HCT116 (cell line): ENCODE data around the gene SNED1. TPM values are rescaled to one million over a fixed set of nuclear protein-coding genes. Genes with fewer than 3 reads are reported as not detected.

ENCODE experiments used
- ATAC-seq: fragments of 200-7000 bp; cut with Tn5 transposase; 2 replicates; pipeline ENCODE4 v1.9.1; 2020; ENCODE audit warnings: mild to moderate bottlenecking, moderate library complexity
- BruUV-seq: library from RNA; stranded (reverse); fragments of 400-500 nt; replicated peaks from 2 replicates; lab custom pipeline; 2021; lab: Mats Ljungman, UMichigan
- CTCF ChIA-PET: fragments of 300-600 bp; sonication (Branson Sonifier 250); formaldehyde crosslinking; loops from one replicate; lab custom pipeline; 2021; ENCODE audit warnings: antibody characterized with exemption; lab: Charles Lee
- POLR2A ChIA-PET: fragments of 300-600, 350-600 bp; sonication (Branson Sonifier 250); formaldehyde crosslinking; loops from one replicate; lab custom pipeline; 2021; ENCODE audit warnings: antibody characterized with exemption; lab: Charles Lee
- RAD21 ChIA-PET, 2 experiments: fragments of 300-600 bp; sonication (Branson Sonifier 250); formaldehyde crosslinking; loops; one replicate each; lab custom pipeline; 2023; ENCODE audit warnings: low total read pairs in 2 of 2; ENCODE audit not compliant: uncharacterized antibody in 2 of 2, unreplicated experiment in 2 of 2, low non-redundant PET in 1 of 2; lab: Charles Lee
- DNase-seq: peaks from one replicate; pipeline ENCODE4 v3.0.0-alpha.2; 2010; ENCODE audit warnings: low read depth, low spot score
- H2AFZ ChIP-seq: fragments of 200-600 bp; shearing (Covaris generic), sonication (generic); 2 replicates; pipeline ENCODE4 v1.6.1; 2017; ENCODE audit warnings: low read depth, mixed run types, mixed read lengths, antibody characterized with exemption, low read length; ENCODE audit not compliant: poor library complexity, severe bottlenecking
- H3K27ac ChIP-seq: 2 replicates; pipeline ENCODE4 v1.5.1; 2012; ENCODE audit warnings: low read depth, low read length
- H3K27me3 ChIP-seq: fragments of 200-600 bp; sonication (generic); 2 replicates; pipeline ENCODE4 v1.6.1; 2016; ENCODE audit warnings: mixed run types, low read length, mixed read lengths; ENCODE audit not compliant: insufficient read depth
- H3K36me3 ChIP-seq, 2 experiments: fragments of 200-500 bp in 1 of 2; fragments of 200-600 bp in 1 of 2; sonication (Bioruptor generic) in 1 of 2; sonication (generic) in 1 of 2; 2 replicates each; pipeline versions ENCODE4 v1.5.1 to v1.6.1; 2014 to 2016; ENCODE audit warnings: low read length in 2 of 2, inconsistent platforms in 1 of 2, mixed read lengths in 1 of 2, mixed run types in 1 of 2; ENCODE audit not compliant: insufficient read depth in 2 of 2, control insufficient read depth in 1 of 2
- H3K4me1 ChIP-seq, 2 experiments: fragments of 200-600 bp in 1 of 2; sonication (generic) in 1 of 2; 2 replicates each; pipeline versions ENCODE4 v1.5.1 to v1.6.1; 2012 to 2017; ENCODE audit warnings: low read length in 2 of 2, inconsistent platforms in 1 of 2, mild to moderate bottlenecking in 1 of 2, mixed read lengths in 1 of 2, mixed run types in 1 of 2, moderate library complexity in 1 of 2; ENCODE audit not compliant: insufficient read depth in 2 of 2, control insufficient read depth in 1 of 2
- H3K4me2 ChIP-seq: fragments of 200-600 bp; sonication (generic); 2 replicates; pipeline ENCODE4 v1.6.1; 2017; ENCODE audit warnings: mixed run types, low read length, mixed read lengths
- H3K4me3 ChIP-seq, 2 experiments: fragments of 200-600 bp in 1 of 2; sonication (generic) in 1 of 2; replicated peaks in 1 of 2; 2 replicates each; pipeline ENCODE4 v1.5.1; 2011 to 2016; ENCODE audit warnings: low read length in 2 of 2, control low read depth in 1 of 2, low read depth in 1 of 2, mild to moderate bottlenecking in 1 of 2, mixed read lengths in 1 of 2, mixed run types in 1 of 2
- H3K79me2 ChIP-seq: fragments of 200-600 bp; sonication (generic); 2 replicates; pipeline ENCODE4 v1.6.1; 2017; ENCODE audit warnings: mild to moderate bottlenecking, mixed run types, low read length, moderate library complexity, mixed read lengths; ENCODE audit not compliant: insufficient read depth
- H3K9ac ChIP-seq: fragments of 200-600 bp; sonication (generic); 2 replicates; pipeline ENCODE4 v1.6.1; 2016; ENCODE audit warnings: low read length, mixed read lengths
- H3K9me2 ChIP-seq: fragments of 200-600 bp; sonication (generic), shearing (Covaris generic); 2 replicates; pipeline ENCODE4 v1.6.1; 2017; ENCODE audit warnings: mixed run types, mild to moderate bottlenecking, moderate library complexity; ENCODE audit not compliant: insufficient read depth
- H3K9me3 ChIP-seq, 2 experiments: fragments of 200-500 bp in 1 of 2; fragments of 200-600 bp in 1 of 2; sonication (Bioruptor generic) in 1 of 2; sonication (generic) in 1 of 2; 2 replicates each; pipeline ENCODE4 v1.6.1; 2014 to 2017; ENCODE audit warnings: low read length in 2 of 2, mixed read lengths in 2 of 2, inconsistent platforms in 1 of 2, low read depth in 1 of 2, mild to moderate bottlenecking in 1 of 2, mixed run types in 1 of 2, moderate library complexity in 1 of 2; ENCODE audit not compliant: control insufficient read depth in 1 of 2, insufficient read depth in 1 of 2
- H4K20me1 ChIP-seq: fragments of 200-600 bp; sonication (generic), shearing (Covaris generic); 2 replicates; pipeline ENCODE4 v1.6.1; 2017; ENCODE audit warnings: mixed run types, mild to moderate bottlenecking, moderate library complexity; ENCODE audit not compliant: insufficient read depth
- ELF1 ChIP-seq: IDR thresholded peaks from 2 replicates; pipeline ENCODE4 v1.6.1; 2012; ENCODE audit warnings: low read depth, borderline replicate concordance
- EZH2 ChIP-seq: fragments of 200-600 bp; sonication (generic); IDR thresholded peaks from 2 replicates; pipeline ENCODE4 v1.6.1; 2017; ENCODE audit warnings: antibody characterized with exemption, mixed run types
- FOSL1 ChIP-seq: IDR thresholded peaks from 2 replicates; pipeline ENCODE4 v1.6.1; 2012; ENCODE audit warnings: low read depth
- POLR2AphosphoS5 ChIP-seq: IDR thresholded peaks from 2 replicates; pipeline ENCODE4 v1.6.1; 2011; ENCODE audit warnings: mild to moderate bottlenecking, low read depth, low read length, moderate library complexity
- RAD21 ChIP-seq: IDR thresholded peaks from 2 replicates; pipeline ENCODE4 v1.6.1; 2012; ENCODE audit warnings: low read depth, mild to moderate bottlenecking
- SRF ChIP-seq: IDR thresholded peaks from 2 replicates; pipeline ENCODE4 v1.6.1; 2012; ENCODE audit warnings: low read depth
- intact Hi-C: fragments of 100-400 bp; cut with micrococcal nuclease; formaldehyde crosslinking; loops from 2 replicates; pipeline ENCODE4 v1.10.0; 2022
- total RNA-seq: library from RNA; stranded (reverse); gene quantifications from one replicate; pipeline ENCODE4 v1.2.1, GENCODE V29; 2021; ENCODE audit not compliant: unreplicated experiment
- TF ChIP-seq, protein P1 (sequence below): IDR thresholded peaks from 2 replicates; pipeline ENCODE4 v1.6.1; 2012
- TF ChIP-seq, protein P2 (sequence below): IDR thresholded peaks from 2 replicates; pipeline ENCODE4 v1.6.1; 2012

The SNED1 gene
- total RNA-seq, 1 experiment from 2014 or later: 9.6 TPM

DNA sequence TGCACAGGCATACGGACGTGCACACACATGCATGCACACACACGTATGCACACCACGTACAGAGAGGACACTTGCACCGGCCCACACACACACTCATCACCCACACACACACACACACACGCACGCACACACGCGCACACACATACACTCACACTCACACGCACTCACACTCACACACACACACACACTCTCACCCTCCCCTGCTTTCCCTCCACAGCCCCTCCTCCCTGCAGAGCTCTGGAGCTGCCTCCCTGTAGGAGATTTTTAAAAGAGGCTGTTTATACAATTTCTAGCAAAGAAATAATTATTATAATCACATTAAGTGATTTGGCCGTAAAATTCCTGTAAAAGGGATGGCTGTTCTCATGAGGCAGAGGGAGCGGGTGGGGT lies 36.5 kb upstream of the SNED1 start:
- no TSS peak for BruUV-seq
- Histone ChIP-seq H3K4me2 (no peak overlapping the region), H3K4me1 (no peaks in the 10 kb centered on the region), H3K9me2 (no peaks in the 10 kb centered on the region), H3K27me3 (no peaks in the 10 kb centered on the region), H3K9ac (no peak overlapping the region), H3K79me2 (no peaks in the 10 kb centered on the region), H2AFZ (no peak overlapping the region), H3K27ac (no peak overlapping the region), H3K9me3 (no peaks in the 10 kb centered on the region), H3K4me3 (no peak overlapping the region), H3K36me3 (no peaks in the 10 kb centered on the region), H4K20me1 (no peaks in the 10 kb centered on the region)
- RAD21 ChIA-PET: no interaction called here
- intact Hi-C loops: no loop called here
- ATAC-seq: no peak
- POLR2A ChIA-PET: no interaction called here
- no peak for DNase-seq
- TF ChIP-seq, protein P1, sequence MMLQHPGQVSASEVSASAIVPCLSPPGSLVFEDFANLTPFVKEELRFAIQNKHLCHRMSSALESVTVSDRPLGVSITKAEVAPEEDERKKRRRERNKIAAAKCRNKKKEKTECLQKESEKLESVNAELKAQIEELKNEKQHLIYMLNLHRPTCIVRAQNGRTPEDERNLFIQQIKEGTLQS: no peak
- no peak for TF ChIP-seq SRF
- CTCF ChIA-PET: no interaction called here

DNA sequence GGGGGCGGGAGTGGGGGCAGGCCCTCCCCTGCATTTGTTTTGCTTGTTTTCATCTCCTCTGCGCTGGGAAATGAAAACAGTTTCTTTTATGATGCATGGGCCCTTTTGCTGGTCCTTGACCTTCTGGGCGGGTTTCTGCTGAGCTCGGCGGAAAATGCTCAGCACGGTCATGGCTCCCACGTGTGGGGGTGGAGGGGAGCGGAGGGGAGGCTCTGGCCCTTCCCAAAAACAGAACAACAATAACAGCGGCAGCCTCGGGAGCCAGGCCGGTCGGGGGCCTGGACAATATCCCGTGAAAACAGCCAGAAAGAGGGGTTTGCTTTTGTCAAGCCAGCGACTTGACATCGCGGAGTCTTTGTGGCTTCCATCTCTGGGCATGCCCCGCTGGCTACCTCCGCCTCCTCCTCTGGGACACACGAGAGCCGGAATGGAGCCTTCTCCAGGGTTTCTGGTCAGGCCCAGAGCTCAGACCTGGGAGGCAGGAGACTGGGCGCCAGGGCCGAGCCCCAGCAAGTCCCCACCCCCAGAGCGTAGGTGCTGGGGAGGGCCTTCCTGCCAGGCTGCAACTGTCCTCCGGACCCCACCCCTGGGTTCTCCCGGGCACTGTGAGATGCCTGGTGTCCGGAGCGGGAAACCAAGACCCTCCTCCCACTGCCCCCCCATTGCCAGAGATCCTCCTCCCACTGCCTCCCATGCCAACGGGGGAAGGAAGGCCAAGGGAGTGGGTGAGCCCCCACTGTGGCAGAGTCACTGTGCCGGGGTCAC lies 35.9 kb upstream of the SNED1 start:
- no peak overlapping the region for H3K4me2 ChIP-seq
- H3K4me3 ChIP-seq: no peak overlapping the region
- ATAC-seq: no peak
- no peak overlapping the region for H2AFZ ChIP-seq
- no peak overlapping the region for H3K9ac ChIP-seq
- CTCF ChIA-PET: no interaction called here
- no peaks in the 10 kb centered on the region for H3K4me1 ChIP-seq
- no peaks in the 10 kb centered on the region for H3K79me2 ChIP-seq
- H3K27ac ChIP-seq: no peak overlapping the region
- RAD21 ChIA-PET: no interaction called here
- no peaks in the 10 kb centered on the region for H3K9me3 ChIP-seq
- H3K9me2 ChIP-seq: no peaks in the 10 kb centered on the region
- intact Hi-C loops: no loop called here
- H3K27me3 ChIP-seq: no peaks in the 10 kb centered on the region
- DNase-seq: no peak
- TF ChIP-seq POLR2AphosphoS5: no peak
- TF ChIP-seq FOSL1: no peak
- TF ChIP-seq, protein P1: no peak
- no peak for TF ChIP-seq ELF1
- no peak for TF ChIP-seq EZH2
- TF ChIP-seq, protein P2, sequence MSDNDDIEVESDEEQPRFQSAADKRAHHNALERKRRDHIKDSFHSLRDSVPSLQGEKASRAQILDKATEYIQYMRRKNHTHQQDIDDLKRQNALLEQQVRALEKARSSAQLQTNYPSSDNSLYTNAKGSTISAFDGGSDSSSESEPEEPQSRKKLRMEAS: no peak
- no peak for TF ChIP-seq SRF
- no peak for TF ChIP-seq RAD21
- H3K36me3 ChIP-seq: no peaks in the 10 kb centered on the region
- no peaks in the 10 kb centered on the region for H4K20me1 ChIP-seq
- POLR2A ChIA-PET: no interaction called here
- no TSS peak for BruUV-seq
